ENCODE results near the gene SYCP3.

GRCh38 chr12:101722392-101722791, 16.9 kb downstream of the SYCP3 start:
- no peak for TF ChIP-seq FOXJ3 (CRISPR knock-in tag; IDR thresholded peaks at IDR 0.05)
- no peak for TF ChIP-seq CTCF (IDR thresholded peaks at IDR 0.05)
- no peak for TF ChIP-seq YY1 (IDR thresholded peaks at IDR 0.05; ENCODE audit: low read depth)

All from SK-N-SH (cell line).